ENCODE measurements around the gene SERINC3.

SERINC3 gene

DNA sequence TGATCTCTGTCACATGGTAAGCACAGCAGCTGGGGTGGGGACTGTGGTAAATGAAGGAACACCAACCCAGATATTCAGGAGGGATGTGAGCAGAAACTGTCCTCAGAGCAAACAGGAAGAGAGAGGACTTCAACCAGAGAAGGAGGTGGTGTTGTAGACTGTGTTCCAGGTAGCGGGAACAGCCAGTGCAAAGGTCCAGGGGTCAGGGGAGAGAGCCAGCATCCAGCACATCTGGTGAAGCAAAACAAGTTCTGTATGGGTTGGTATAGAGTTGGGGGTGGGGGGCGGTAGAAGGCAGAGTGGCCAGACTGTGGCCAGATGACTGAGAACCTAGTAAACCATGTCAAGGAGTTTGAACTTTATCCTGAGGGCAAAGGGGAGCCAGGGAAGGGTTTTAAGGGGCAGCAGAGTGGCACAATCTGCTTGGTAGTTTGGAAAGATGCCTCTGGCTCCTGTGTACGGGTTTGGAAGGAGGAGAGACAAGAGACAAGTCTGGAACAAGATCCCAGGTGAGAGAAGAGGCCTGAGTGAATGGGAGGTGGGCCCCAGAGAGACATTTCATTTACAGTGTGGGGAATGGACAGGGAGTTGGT lies 73.9 kb downstream of the SERINC3 start:
- Histone ChIP-seq H3K36me3 (ENCODE audit: insufficient read depth, low read depth, low read length) (no peaks in the 10 kb centered on the region), H3K9me3 (ENCODE audit: insufficient read depth, low read depth, low read length) (no peaks in the 10 kb centered on the region), H3K4me3 (ENCODE audit: low read length) (no peak overlapping the region), H3K4me1 (ENCODE audit: insufficient read depth, low read length) (no peaks in the 10 kb centered on the region), H3K9ac (ENCODE audit: low read depth, low read length) (no peak overlapping the region), H3K27me3 (ENCODE audit: insufficient read depth, low read length) (no peaks in the 10 kb centered on the region), H3K27ac (ENCODE audit: low read length) (no peak overlapping the region)
